CD4-positive, CD25-positive, alpha-beta regulatory T cell (primary cell): ENCODE data around the gene BRSK2. TPM values are rescaled to one million over a fixed set of nuclear protein-coding genes. Genes with fewer than 3 reads are reported as not detected.

Source experiments
- ATAC-seq, 2 donors: fragments of 150-1000 bp; cut with Tn5 transposase; one replicate each; pipeline ENCODE4 v1.10.0; 2021; ENCODE audit warnings: low read depth in 2 of 2, moderate number of reproducible peaks in 2 of 2, moderate library complexity in 1 of 2
- DNase-seq, 3 donors: peaks; one replicate each; pipeline versions ENCODE4 v3.0.0 to v3.0.0-alpha.2; 2012 to 2022; ENCODE audit warnings: mixed read lengths in 1 of 3
- H3K27ac ChIP-seq: one replicate; pipeline ENCODE4 v1.7.0; 2013; ENCODE audit warnings: mild to moderate bottlenecking, low read length; ENCODE audit not compliant: insufficient read depth, poor library complexity, severe bottlenecking
- H3K27me3 ChIP-seq: one replicate; pipeline ENCODE4 v1.7.0; 2013; ENCODE audit warnings: low read length; ENCODE audit not compliant: control insufficient read depth, insufficient read depth
- H3K36me3 ChIP-seq: one replicate; pipeline ENCODE4 v1.7.0; 2013; ENCODE audit warnings: mild to moderate bottlenecking, low read length, moderate library complexity; ENCODE audit not compliant: control insufficient read depth, insufficient read depth
- H3K4me1 ChIP-seq: 2 replicates; pipeline ENCODE4 v1.7.0; 2013; ENCODE audit warnings: mild to moderate bottlenecking, low read length; ENCODE audit not compliant: insufficient read depth, control insufficient read depth, poor library complexity, severe bottlenecking
- H3K4me3 ChIP-seq: one replicate; pipeline ENCODE4 v1.7.0; 2013; ENCODE audit warnings: low read depth, mild to moderate bottlenecking, low read length, moderate library complexity
- H3K9me3 ChIP-seq, 2 experiments: 1 replicate in 1 of 2; 2 replicates in 1 of 2; pipeline ENCODE4 v1.7.0; 2013; ENCODE audit warnings: low read length in 2 of 2, mild to moderate bottlenecking in 1 of 2, moderate library complexity in 1 of 2; ENCODE audit not compliant: control insufficient read depth in 2 of 2
- H3K27ac Mint-ChIP-seq, 3 donors: one replicate each; pipeline ENCODE4 v1.8.0; 2020 to 2022; ENCODE audit warnings: mild to moderate bottlenecking in 3 of 3, mixed read lengths in 3 of 3, moderate library complexity in 2 of 3
- H3K27me3 Mint-ChIP-seq: one replicate; pipeline ENCODE4 v1.8.0; 2022; ENCODE audit warnings: mild to moderate bottlenecking, mixed read lengths
- H3K36me3 Mint-ChIP-seq: one replicate; pipeline ENCODE4 v1.8.0; 2020; ENCODE audit warnings: mixed read lengths
- H3K4me1 Mint-ChIP-seq, 4 donors: one replicate each; pipeline ENCODE4 v1.8.0; 2020 to 2022; ENCODE audit warnings: mixed read lengths in 4 of 4, mild to moderate bottlenecking in 1 of 4
- H3K4me3 Mint-ChIP-seq, 4 donors: one replicate each; pipeline ENCODE4 v1.8.0; 2020 to 2022; ENCODE audit warnings: mild to moderate bottlenecking in 4 of 4, mixed read lengths in 4 of 4, moderate library complexity in 3 of 4
- H3K9me3 Mint-ChIP-seq, 7 donors: one replicate each; pipeline ENCODE4 v1.8.0; 2020 to 2022; ENCODE audit warnings: mixed read lengths in 7 of 7, mild to moderate bottlenecking in 3 of 7, moderate library complexity in 2 of 7
- polyA plus RNA-seq, 4 donors: library from polyadenylated mRNA; unstranded; fragments of 300-500 nt; fragmentation: Illumina TruSeq; gene quantifications; one replicate each; pipeline ENCODE4 v1.2.3, GENCODE V29; 2021
- total RNA-seq: library from RNA; stranded (reverse); gene quantifications from one replicate; pipeline ENCODE4 v1.2.3, GENCODE V29; 2022

Gene BRSK2
- total and polyA plus RNA-seq, 5 donors from 2014 or later: 0.07 to 0.42 (median 0.08) TPM; not detected in 1

DNA sequence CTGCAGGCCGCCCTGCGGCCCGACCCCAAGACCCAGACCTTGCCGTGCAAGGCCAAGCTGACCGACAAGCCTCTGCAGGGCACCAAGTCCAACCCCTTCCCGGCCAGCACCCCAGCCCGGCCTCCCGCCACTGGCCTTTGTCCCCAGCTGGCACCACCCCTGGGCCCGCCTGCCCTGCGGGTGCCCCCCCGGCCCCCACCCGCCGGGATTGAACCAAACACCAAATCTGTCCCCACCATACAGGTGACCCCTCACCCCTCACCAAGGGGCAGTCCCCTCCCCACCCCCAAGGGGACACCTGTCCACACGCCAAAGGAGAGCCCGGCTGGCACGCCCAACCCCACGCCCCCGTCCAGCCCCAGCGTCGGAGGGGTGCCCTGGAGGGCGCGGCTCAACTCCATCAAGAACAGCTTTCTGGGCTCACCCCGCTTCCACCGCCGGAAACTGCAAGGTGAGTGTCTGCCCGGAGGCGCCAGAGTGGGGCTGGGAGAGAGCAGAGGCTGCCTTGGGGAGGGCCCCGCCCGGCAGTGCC, 60.7 kb downstream of the BRSK2 start:
- Mint-ChIP-seq H3K4me3 (no peak overlapping the region), H3K27me3 (no peaks in the 10 kb centered on the region), H3K36me3 (no peaks in the 10 kb centered on the region), H3K9me3 (no peaks in the 10 kb centered on the region), H3K4me1 (peaks cover 0 to 6% (median 0%) of the 10 kb centered on the region in 4 donors), H3K27ac (no peak overlapping the region)
- Histone ChIP-seq H3K27ac (no peak overlapping the region), H3K4me1 (no peaks in the 10 kb centered on the region), H3K4me3 (no peak overlapping the region), H3K27me3 (no peaks in the 10 kb centered on the region), H3K36me3 (no peaks in the 10 kb centered on the region), H3K9me3 (no peaks in the 10 kb centered on the region)
- ATAC-seq (no peak), DNase-seq (no peak)

DNA sequence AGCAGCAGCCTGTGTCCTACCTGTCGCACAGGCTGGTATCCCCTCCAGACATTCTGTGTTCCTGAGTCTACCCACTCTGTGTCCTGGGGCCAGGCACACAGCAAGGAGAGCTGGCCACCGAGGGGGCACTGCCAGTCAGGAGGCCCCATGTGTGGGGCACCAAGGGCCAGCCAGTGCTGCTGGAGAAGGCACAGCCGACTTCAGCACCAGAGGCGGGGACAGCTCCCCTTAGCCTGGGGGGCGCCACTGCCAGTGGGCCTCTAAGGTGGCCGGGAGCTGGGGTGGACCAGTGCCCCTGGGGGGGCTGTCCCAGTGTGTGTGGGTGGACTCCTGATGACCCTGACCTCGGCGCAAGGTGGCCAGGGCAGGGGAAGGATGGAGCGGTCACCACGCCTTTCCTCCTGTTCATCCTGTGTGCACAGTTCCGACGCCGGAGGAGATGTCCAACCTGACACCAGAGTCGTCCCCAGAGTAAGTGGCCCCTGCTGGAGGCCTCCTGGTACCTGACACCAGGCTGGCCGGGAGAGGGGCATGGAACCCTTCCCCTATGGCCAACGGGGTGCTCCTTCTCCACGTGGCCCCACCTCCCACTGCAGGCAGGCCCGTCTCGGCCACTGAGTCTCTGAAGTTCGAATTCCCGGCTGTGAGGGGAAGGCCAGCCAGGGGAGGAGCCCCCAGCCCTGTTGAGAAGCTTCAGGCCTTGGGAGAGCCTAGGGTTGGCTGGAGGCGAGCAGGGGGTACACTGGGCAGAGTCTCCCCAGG, 61.4 kb downstream of the BRSK2 start:
- H3K27ac ChIP-seq: no peak overlapping the region
- no peaks in the 10 kb centered on the region for H3K36me3 Mint-ChIP-seq
- no peaks in the 10 kb centered on the region for H3K4me1 ChIP-seq

DNA sequence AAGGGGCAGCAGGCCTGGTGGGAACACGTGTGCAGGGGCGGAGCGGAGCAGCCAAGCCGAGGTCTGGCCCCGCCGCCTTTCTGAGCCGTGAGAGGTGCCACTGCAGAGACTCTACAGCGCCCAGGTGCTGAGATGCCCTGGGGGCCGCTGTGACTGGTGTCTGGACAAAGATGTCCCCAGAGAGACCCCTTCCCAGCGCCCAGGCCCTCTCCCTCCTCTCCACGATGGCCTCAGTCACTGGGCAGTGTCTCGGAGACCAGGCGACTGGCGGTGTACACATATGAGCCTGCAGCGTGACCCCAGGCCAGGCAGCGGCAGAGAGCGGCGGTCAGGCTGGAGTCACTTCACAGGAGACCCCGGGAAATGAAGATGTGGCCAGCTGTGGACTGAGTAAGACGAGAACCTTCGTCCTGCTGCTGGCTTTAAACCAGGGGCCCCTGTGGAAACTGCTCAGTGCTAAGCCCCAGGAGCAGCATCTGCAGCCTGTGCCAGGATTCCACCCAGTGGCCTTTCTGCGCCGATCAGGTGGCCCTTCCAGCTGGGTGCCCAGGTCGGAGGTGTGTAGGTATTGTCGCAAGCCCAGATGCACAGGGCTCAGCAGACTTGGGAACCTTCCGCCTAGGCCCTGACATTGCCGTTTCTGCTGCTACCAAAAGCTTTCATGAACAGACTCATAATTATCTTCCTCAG, 62.2 kb downstream of the BRSK2 start:
- Histone ChIP-seq H3K4me1 (no peaks in the 10 kb centered on the region), H3K27ac (no peak overlapping the region), H3K36me3 (no peaks in the 10 kb centered on the region), H3K4me3 (no peak overlapping the region), H3K27me3 (no peaks in the 10 kb centered on the region), H3K9me3 (no peaks in the 10 kb centered on the region)
- no peak for DNase-seq
- no peak for ATAC-seq
- Mint-ChIP-seq H3K36me3 (no peaks in the 10 kb centered on the region), H3K27ac (peak overlapping the region in 1 of 3 donors; percentile 55), H3K27me3 (no peaks in the 10 kb centered on the region), H3K4me1 (peaks cover 0 to 6% (median 0%) of the 10 kb centered on the region in 4 donors), H3K9me3 (no peaks in the 10 kb centered on the region), H3K4me3 (no peak overlapping the region)

More for the DNA sequence above, 61.4 kb downstream of the BRSK2 start:
- Histone ChIP-seq H3K36me3 (no peaks in the 10 kb centered on the region), H3K4me3 (no peak overlapping the region), H3K27me3 (no peaks in the 10 kb centered on the region), H3K9me3 (no peaks in the 10 kb centered on the region)
- no peak overlapping the region for H3K27ac Mint-ChIP-seq
- no peaks in the 10 kb centered on the region for H3K9me3 Mint-ChIP-seq
- no peak for DNase-seq
- no peak for ATAC-seq
- H3K4me1 Mint-ChIP-seq: peaks cover 0 to 6% (median 0%) of the 10 kb centered on the region in 4 donors
- no peak overlapping the region for H3K4me3 Mint-ChIP-seq
- H3K27me3 Mint-ChIP-seq: no peaks in the 10 kb centered on the region

DNA sequence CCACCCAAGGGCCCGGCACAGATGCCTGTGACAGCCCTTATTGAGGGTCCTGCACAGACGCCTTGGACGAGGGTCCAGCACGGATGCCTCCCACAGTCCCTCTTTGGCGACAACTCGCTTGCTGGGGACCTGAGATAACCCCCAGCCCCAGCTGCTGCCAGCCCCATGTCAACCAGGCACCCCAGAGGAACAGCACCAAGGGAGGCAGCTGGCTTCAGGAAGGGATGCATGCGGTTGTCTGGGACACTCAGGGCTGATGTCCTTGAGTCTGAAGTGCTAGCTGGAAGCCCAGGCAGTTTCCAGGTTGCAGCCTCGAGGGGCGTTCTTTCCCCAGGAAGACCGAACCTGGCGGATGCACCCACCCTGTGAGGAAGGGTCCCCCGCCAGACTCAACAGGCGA, 63.0 kb downstream of the BRSK2 start:
- H3K27ac Mint-ChIP-seq: no peak overlapping the region
- no peaks in the 10 kb centered on the region for H3K9me3 Mint-ChIP-seq

DNA sequence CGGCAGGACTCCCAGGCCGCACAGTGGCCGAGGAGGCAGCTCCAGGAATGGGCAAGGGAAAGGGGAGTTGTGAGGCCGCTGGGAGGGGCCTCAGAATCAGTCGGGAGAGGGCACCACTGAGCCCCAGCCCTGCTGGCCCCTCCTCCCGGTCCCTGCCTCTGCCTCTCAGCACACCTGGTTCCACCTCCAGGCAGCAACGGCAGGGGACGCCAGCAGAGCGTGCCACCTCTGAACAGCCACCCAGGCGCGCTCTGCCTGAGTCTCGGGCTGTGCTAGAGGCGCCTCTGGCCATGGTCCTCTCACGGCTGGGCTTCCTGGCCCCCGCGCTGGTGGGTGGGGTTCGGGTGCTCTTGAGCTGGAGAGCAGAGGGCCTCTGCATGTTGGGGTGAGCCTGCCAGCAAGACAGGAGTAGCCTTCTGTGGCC, 63.9 kb downstream of the BRSK2 start:
- Mint-ChIP-seq H3K4me1 (peaks cover 0 to 6% (median 0%) of the 10 kb centered on the region in 4 donors), H3K4me3 (no peak overlapping the region), H3K27ac (no peak overlapping the region), H3K36me3 (no peaks in the 10 kb centered on the region), H3K9me3 (no peaks in the 10 kb centered on the region), H3K27me3 (no peaks in the 10 kb centered on the region)
- H3K4me3 ChIP-seq: no peak overlapping the region
- no peaks in the 10 kb centered on the region for H3K4me1 ChIP-seq
- H3K27ac ChIP-seq: no peak overlapping the region
- ATAC-seq (peak; percentile 30 to 31), DNase-seq (peak; percentile 14 to 36 (median 33))
- H3K27me3 ChIP-seq: no peaks in the 10 kb centered on the region
- no peaks in the 10 kb centered on the region for H3K36me3 ChIP-seq
- no peaks in the 10 kb centered on the region for H3K9me3 ChIP-seq

More for the DNA sequence above, 63.0 kb downstream of the BRSK2 start:
- no peak overlapping the region for H3K27ac ChIP-seq
- H3K9me3 ChIP-seq: no peaks in the 10 kb centered on the region
- no peak overlapping the region for H3K4me3 ChIP-seq
- H3K27me3 ChIP-seq: no peaks in the 10 kb centered on the region
- H3K4me1 ChIP-seq: no peaks in the 10 kb centered on the region
- H3K4me1 Mint-ChIP-seq: peaks cover 0 to 6% (median 0%) of the 10 kb centered on the region in 4 donors
- H3K36me3 Mint-ChIP-seq: no peaks in the 10 kb centered on the region
- no peak overlapping the region for H3K4me3 Mint-ChIP-seq
- DNase-seq (no peak), ATAC-seq (no peak)
- H3K27me3 Mint-ChIP-seq: no peaks in the 10 kb centered on the region
- no peaks in the 10 kb centered on the region for H3K36me3 ChIP-seq

DNA sequence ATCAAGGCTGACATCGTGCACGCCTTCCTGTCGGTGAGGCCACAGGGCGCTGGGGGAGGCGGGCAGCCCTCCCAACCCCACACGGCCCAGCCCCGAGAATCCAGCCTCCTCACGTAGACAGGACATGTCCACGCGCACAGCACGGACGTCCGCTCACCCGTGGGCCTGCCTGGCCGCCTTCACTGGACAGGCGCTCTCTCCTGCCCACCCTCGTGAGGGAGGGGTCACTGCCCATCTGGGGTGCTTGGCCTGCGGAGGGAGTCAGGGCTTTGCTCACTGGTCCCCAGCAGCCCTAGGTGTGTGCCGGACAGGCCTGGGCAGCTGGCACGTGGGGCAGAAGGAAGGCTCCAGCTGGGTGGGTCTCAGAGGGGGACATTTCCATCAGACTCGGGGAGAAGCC, 64.8 kb downstream of the BRSK2 start:
- Histone ChIP-seq H3K4me3 (no peak overlapping the region), H3K4me1 (no peaks in the 10 kb centered on the region), H3K9me3 (no peaks in the 10 kb centered on the region), H3K27me3 (no peaks in the 10 kb centered on the region), H3K27ac (no peak overlapping the region), H3K36me3 (no peaks in the 10 kb centered on the region)
- Mint-ChIP-seq H3K36me3 (no peaks in the 10 kb centered on the region), H3K27me3 (no peaks in the 10 kb centered on the region), H3K27ac (no peak overlapping the region), H3K9me3 (no peaks in the 10 kb centered on the region), H3K4me3 (no peak overlapping the region), H3K4me1 (peaks cover 0 to 6% (median 0%) of the 10 kb centered on the region in 4 donors)
- ATAC-seq (no peak), DNase-seq (no peak)

DNA sequence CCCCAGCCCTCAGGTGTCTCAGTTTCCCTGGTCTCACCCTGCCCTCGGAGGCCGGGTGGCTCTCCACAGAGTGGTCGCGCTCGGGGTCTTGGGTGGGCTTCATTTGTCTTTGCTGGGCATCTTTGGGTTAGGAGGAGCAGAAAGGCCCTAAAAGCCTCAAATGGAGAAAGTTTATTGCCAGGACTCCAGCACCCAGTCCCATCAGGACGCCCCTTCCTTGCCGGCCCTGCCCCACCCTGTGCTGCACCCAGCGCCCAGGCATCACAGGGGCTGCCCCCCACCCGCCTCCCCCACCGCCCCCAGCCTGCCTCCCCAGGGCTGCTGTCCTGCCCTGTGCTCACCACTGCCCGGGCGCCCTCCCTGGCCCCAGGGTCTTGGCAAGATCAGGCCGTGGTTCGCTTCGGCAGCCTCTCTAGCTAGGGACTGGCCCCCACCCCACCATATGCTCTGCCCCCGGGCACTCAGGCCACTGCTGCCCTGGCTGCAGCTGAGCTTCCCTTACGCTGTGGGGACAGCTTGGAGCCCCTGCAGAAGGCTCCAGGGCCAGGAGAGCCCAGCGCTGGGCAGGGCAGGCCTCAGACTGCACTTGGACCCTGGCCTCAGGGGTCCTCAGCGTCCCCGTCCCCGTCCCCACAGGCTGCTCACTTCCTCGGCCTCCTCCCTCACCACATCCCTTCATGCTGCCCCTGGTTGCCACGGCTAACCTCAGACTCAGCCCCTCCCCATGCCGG, 65.5 kb downstream of the BRSK2 start:
- Histone ChIP-seq H3K9me3 (no peaks in the 10 kb centered on the region), H3K4me1 (no peaks in the 10 kb centered on the region), H3K36me3 (no peaks in the 10 kb centered on the region), H3K4me3 (no peak overlapping the region), H3K27ac (no peak overlapping the region), H3K27me3 (no peaks in the 10 kb centered on the region)
- Mint-ChIP-seq H3K4me3 (no peak overlapping the region), H3K36me3 (no peaks in the 10 kb centered on the region), H3K9me3 (no peaks in the 10 kb centered on the region), H3K4me1 (peaks cover 0 to 6% (median 0%) of the 10 kb centered on the region in 4 donors), H3K27ac (no peak overlapping the region), H3K27me3 (no peaks in the 10 kb centered on the region)
- ATAC-seq: no peak
- DNase-seq: no peak
